Type B pancreatic cell (in vitro differentiated cells): ENCODE measurements around the gene ST8SIA2. TPM values are rescaled to one million over a fixed set of nuclear protein-coding genes. Genes with fewer than 3 reads are reported as not detected.

Experiments
- DNase-seq: peaks from one replicate; pipeline ENCODE4 v3.0.0; 2021; ENCODE audit warnings: mixed read lengths; ENCODE audit not compliant: unreplicated experiment; ENCODE audit errors: extremely low spot score
- H3K27ac Mint-ChIP-seq: 2 replicates; pipeline ENCODE4 v1.8.0; 2021; ENCODE audit warnings: mild to moderate bottlenecking, mixed read lengths
- H3K27me3 Mint-ChIP-seq: 2 replicates; pipeline ENCODE4 v1.8.0; 2021; ENCODE audit warnings: mixed read lengths
- H3K36me3 Mint-ChIP-seq: 2 replicates; pipeline ENCODE4 v1.8.0; 2021; ENCODE audit warnings: mixed read lengths
- H3K4me1 Mint-ChIP-seq: one replicate; pipeline ENCODE4 v1.8.0; 2021; ENCODE audit warnings: mixed read lengths; ENCODE audit not compliant: unreplicated experiment
- H3K4me3 Mint-ChIP-seq: 2 replicates; pipeline ENCODE4 v1.8.0; 2021; ENCODE audit warnings: mild to moderate bottlenecking, mixed read lengths
- H3K9me3 Mint-ChIP-seq: 2 replicates; pipeline ENCODE4 v1.8.0; 2021; ENCODE audit warnings: mixed read lengths
- total RNA-seq: library from RNA; stranded (reverse); gene quantifications from 2 replicates; pipeline ENCODE4 v1.2.1, GENCODE V29; 2021; ENCODE audit warnings: low replicate concordance
- TF ChIP-seq, protein P1 (sequence below): fragments of 200-600 bp; sonication (generic); conservative IDR thresholded peaks from 2 replicates; pipeline ENCODE4 v1.5.0; 2021; ENCODE audit warnings: antibody characterized with exemption, mild to moderate bottlenecking

The ST8SIA2 gene
- total RNA-seq, 1 donor from 2014 or later, result 16.8 TPM

DNA sequence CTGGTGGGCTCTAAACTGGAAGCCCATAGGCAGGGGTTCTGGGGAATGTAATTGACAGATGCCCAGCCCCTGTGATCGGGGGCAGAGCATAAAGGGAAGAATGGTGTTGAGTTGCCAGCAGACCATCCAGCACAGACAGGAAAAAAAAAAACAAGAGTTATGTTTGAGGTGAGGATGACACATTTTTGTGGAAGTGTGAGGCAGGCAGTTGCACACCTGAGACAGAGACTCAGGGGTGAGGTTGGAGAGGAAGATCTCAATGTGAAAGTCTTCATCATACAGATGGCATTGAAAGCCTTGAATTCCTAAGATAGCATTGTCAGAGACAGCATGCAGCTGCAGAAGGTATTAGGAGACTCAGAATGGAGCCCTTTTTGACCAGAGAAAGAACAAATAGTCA lies 18.6 kb upstream of the ST8SIA2 start:
- TF ChIP-seq, protein P1, sequence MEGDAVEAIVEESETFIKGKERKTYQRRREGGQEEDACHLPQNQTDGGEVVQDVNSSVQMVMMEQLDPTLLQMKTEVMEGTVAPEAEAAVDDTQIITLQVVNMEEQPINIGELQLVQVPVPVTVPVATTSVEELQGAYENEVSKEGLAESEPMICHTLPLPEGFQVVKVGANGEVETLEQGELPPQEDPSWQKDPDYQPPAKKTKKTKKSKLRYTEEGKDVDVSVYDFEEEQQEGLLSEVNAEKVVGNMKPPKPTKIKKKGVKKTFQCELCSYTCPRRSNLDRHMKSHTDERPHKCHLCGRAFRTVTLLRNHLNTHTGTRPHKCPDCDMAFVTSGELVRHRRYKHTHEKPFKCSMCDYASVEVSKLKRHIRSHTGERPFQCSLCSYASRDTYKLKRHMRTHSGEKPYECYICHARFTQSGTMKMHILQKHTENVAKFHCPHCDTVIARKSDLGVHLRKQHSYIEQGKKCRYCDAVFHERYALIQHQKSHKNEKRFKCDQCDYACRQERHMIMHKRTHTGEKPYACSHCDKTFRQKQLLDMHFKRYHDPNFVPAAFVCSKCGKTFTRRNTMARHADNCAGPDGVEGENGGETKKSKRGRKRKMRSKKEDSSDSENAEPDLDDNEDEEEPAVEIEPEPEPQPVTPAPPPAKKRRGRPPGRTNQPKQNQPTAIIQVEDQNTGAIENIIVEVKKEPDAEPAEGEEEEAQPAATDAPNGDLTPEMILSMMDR, result no peak
- no peaks in the 10 kb centered on the region for H3K4me1 Mint-ChIP-seq
- no peaks in the 10 kb centered on the region for H3K36me3 Mint-ChIP-seq
- H3K27ac Mint-ChIP-seq, result no peak overlapping the region
- no peak for DNase-seq
- H3K4me3 Mint-ChIP-seq, result no peak overlapping the region
- peaks cover 22% of the 10 kb centered on the region for H3K27me3 Mint-ChIP-seq
- peaks cover 10% of the 10 kb centered on the region for H3K9me3 Mint-ChIP-seq

DNA sequence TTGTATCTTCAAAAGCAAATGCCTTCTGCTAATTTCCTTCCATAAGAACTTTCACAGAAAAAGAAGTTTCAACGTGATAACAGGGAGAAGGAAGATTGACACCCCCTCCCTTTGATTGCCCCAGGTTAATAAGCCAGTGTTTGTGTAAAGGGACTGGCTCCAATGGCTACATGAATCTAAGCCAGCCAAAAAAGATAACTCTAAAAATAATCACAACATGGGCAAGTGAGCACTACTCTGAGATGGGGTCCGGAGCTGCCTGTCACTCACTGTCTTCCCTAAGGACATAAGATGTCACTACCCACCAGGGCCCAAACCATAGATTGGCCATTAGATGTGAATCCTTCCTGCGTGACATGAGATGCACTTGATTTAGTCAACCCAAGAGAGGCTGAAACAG lies 17.6 kb upstream of the ST8SIA2 start:
- H3K4me3 Mint-ChIP-seq, result no peak overlapping the region
- TF ChIP-seq, protein P1, result no peak
- H3K36me3 Mint-ChIP-seq, result no peaks in the 10 kb centered on the region
- H3K27me3 Mint-ChIP-seq, result peaks cover 27% of the 10 kb centered on the region
- DNase-seq, result no peak
- H3K9me3 Mint-ChIP-seq, result peaks cover 10% of the 10 kb centered on the region
- H3K4me1 Mint-ChIP-seq, result no peaks in the 10 kb centered on the region
- no peak overlapping the region for H3K27ac Mint-ChIP-seq

DNA sequence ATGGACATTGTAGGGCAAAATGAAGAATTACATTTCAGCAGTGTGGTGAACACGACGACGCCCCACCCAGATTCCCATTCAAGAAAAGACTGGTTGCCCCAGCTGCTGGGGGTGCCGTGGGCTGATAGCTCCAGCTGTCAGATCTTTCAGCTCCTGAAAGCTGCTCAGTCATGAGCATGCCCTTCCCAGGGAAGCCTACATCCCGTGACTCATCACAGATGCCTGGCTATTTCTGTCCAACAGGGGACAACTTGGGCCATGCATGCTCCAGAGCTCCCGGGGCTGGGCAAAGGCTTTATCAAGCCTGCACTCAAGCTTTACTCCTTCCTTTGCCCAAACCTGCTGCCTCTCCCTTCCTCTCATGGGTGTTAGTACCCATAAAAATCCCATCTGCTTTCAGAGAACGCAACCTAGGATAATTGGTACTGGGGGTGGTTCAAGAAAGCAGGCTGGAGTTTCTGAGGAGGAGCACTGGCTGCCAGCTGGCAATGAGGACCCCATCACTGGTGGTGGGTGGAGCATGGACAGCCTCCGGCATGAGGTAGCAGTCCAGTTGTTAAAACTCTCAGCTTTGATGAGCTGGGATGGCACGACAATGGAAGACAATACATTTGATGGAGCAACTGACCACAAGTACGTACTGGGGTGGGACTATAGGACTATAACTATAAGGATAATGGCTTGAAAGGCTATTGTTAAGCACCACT lies 16.4 kb upstream of the ST8SIA2 start:
- H3K9me3 Mint-ChIP-seq, result peaks cover 10% of the 10 kb centered on the region
- no peaks in the 10 kb centered on the region for H3K4me1 Mint-ChIP-seq
- peaks cover 25% of the 10 kb centered on the region for H3K27me3 Mint-ChIP-seq
- H3K4me3 Mint-ChIP-seq, result no peak overlapping the region
- no peak overlapping the region for H3K27ac Mint-ChIP-seq
- DNase-seq, result no peak
- TF ChIP-seq, protein P1, result no peak
- no peaks in the 10 kb centered on the region for H3K36me3 Mint-ChIP-seq

DNA sequence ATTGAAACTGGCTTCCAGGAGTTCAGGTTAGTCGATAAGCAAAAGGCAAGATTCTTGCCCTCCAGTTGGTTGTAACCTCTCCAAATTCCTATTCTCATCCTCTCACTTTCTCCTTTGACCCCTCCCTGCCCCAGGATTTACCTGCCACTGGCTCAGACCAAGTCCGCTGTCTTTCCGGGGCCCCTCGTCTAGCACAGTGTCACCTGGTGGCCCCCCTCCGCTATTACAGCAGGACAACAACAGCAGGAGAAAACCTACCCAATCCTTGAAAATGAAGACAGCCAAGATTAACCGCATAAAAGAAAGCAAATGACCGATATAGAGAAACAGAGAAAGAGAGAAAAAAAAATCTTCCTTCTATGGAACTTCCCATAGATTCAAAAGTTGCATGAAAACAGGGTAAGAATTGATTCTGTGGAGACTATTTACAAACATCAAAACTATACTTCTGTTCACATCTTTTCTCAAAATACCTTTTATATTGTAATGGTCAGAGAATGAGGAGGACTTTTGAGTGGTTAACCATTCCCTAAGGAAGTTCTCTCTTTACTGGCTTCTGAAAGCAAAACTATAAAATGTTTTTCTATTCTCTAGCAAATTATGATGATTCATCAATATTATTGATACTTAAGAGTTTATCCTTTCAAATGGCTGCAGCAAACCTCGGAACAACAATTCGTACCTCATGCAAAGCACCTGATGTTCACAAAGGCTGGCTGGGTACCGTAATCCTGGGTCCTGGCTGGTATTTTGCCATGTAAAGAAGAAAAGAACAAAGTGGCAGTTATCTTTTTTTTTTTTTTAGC lies 10.0 kb upstream of the ST8SIA2 start:
- Mint-ChIP-seq H3K4me3 (no peak overlapping the region), H3K27me3 (peaks cover 38% of the 10 kb centered on the region), H3K36me3 (no peaks in the 10 kb centered on the region), H3K4me1 (no peaks in the 10 kb centered on the region), H3K9me3 (peaks cover 8% of the 10 kb centered on the region), H3K27ac (no peak overlapping the region)
- TF ChIP-seq, protein P1, result peak; percentile 82
- DNase-seq, result no peak

DNA sequence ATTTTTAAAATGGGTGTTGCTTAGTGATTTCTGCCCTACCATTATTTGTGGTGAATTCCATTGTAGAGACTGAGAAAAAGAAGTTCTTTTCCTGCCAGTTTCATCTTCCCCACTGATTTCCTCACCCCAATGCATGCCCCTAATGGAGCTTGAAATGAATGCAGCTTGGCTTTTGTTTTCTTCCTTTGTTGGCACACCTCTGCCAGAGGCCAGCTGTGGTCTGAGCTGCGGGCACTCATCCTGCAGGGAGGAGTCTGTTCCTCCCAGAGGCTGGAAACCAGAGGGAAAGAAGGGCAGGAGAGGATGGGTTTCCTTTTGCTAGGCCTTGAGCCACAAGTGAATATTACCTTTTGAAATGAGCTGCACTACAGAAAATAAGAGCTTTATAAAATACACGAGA lies 9.3 kb upstream of the ST8SIA2 start:
- H3K4me1 Mint-ChIP-seq, result no peaks in the 10 kb centered on the region
- peaks cover 2% of the 10 kb centered on the region for H3K9me3 Mint-ChIP-seq
- peaks cover 43% of the 10 kb centered on the region for H3K27me3 Mint-ChIP-seq
- no peak for DNase-seq
- no peaks in the 10 kb centered on the region for H3K36me3 Mint-ChIP-seq
- H3K27ac Mint-ChIP-seq, result no peak overlapping the region
- TF ChIP-seq, protein P1, result no peak
- no peak overlapping the region for H3K4me3 Mint-ChIP-seq
